Endothelial cell of umbilical vein (primary cell): ENCODE results near the gene SLC37A1.

Experiments used
- CTCF ChIP-seq, 2 donors: IDR thresholded peaks; 1 replicate in 1 of 2; 2 replicates in 1 of 2; pipeline ENCODE4 v1.5.1; 2011; ENCODE audit warnings: low read length in 2 of 2, mild to moderate bottlenecking in 2 of 2, moderate library complexity in 2 of 2, control low read depth in 1 of 2, inconsistent platforms in 1 of 2, low read depth in 1 of 2; ENCODE audit not compliant: insufficient read depth in 1 of 2; ENCODE audit errors: extremely low read depth in 1 of 2
- EZH2 ChIP-seq: IDR thresholded peaks from 2 replicates; pipeline ENCODE4 v1.6.1; 2012; ENCODE audit warnings: borderline replicate concordance, low read depth, mild to moderate bottlenecking, moderate library complexity, low read length, inconsistent platforms; ENCODE audit not compliant: severe bottlenecking
- POLR2A ChIP-seq: IDR thresholded peaks from 2 replicates; pipeline ENCODE4 v1.6.1; 2012; ENCODE audit warnings: low read depth, mild to moderate bottlenecking, control low read depth, low read length

DNA sequence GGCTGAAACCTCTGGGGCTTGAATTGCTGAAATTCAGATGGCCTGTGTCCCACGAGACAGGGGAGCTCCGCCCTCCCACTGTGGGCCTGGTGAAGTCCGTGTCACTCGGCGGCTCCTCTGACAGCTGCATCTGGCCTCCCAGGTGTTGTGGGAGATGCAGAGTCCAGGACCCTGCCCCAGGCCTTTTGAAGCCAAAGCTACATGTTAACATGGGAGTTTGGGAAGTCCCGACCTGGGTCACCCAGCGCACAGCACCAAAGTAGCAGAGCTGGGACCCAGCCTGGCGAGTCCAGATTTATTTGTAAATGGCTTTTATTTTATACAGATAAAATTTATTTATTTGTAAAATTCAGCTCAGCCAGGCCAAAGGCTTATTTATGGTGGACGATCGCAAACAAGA is 28.9 kb downstream of the SLC37A1 start:
- TF ChIP-seq CTCF (IDR thresholded peaks at IDR 0.05; ENCODE audit: extremely low read depth in 1 of 2, insufficient read depth in 1 of 2, low read depth in 1 of 2, low read length in 2 of 2) (no peak), POLR2A (no peak), EZH2 (no peak)
